Thyroid gland (tissue), 4 donors: ENCODE results near the gene WLS.

Source experiments
- POLR2A ChIP-seq, 2 donors: fragments of 450-650 bp; IDR thresholded peaks; one replicate each; pipeline ENCODE4 v1.6.1; 2017; ENCODE audit warnings: antibody characterized with exemption in 2 of 2, mild to moderate bottlenecking in 2 of 2, moderate library complexity in 1 of 2
- TF ChIP-seq, protein P1 (sequence below), 6 experiments: fragments of 200-600 bp in 3 of 6; fragments of 450-650 bp in 3 of 6; sonication (generic) in 3 of 6; IDR thresholded peaks; one replicate each; pipeline ENCODE4 v1.5.1; 2016 to 2019; ENCODE audit warnings: antibody characterized with exemption in 6 of 6, mild to moderate bottlenecking in 2 of 6, inconsistent platforms in 1 of 6, moderate library complexity in 1 of 6

DNA sequence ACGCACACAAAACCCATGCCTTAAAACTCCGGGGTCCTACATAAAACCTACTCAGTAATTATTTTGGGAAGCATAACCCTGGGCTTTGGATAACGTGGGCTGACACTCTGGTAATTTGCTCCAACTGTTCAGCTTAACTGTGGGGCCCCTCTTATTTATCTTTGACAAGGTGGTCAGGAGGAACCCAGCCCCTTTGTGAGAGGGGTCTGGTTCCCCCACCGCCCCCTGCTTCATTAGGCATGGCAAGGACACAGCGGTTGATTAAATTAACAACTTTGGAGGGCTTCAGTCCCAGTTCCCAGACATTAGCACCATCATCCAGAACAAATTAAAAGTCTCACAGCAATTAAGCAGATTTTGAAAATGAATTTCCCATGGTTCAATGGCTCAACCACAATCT, 14.7 kb downstream of the WLS start:
- TF ChIP-seq, protein P1, sequence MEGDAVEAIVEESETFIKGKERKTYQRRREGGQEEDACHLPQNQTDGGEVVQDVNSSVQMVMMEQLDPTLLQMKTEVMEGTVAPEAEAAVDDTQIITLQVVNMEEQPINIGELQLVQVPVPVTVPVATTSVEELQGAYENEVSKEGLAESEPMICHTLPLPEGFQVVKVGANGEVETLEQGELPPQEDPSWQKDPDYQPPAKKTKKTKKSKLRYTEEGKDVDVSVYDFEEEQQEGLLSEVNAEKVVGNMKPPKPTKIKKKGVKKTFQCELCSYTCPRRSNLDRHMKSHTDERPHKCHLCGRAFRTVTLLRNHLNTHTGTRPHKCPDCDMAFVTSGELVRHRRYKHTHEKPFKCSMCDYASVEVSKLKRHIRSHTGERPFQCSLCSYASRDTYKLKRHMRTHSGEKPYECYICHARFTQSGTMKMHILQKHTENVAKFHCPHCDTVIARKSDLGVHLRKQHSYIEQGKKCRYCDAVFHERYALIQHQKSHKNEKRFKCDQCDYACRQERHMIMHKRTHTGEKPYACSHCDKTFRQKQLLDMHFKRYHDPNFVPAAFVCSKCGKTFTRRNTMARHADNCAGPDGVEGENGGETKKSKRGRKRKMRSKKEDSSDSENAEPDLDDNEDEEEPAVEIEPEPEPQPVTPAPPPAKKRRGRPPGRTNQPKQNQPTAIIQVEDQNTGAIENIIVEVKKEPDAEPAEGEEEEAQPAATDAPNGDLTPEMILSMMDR (IDR thresholded peaks at IDR 0.05): no peak
- no peak for TF ChIP-seq POLR2A (IDR thresholded peaks at IDR 0.05)
